T-helper 17 cell (primary cell): ENCODE measurements around the gene SYDE2. TPM values are rescaled to one million over a fixed set of nuclear protein-coding genes. Genes with fewer than 3 reads are reported as not detected.

Experiments
- ATAC-seq: fragments of 150-1000 bp; cut with Tn5 transposase; 2 replicates; pipeline ENCODE4 v1.10.0; 2021; ENCODE audit warnings: mild to moderate bottlenecking, moderate library complexity
- DNase-seq, 3 donors: peaks; one replicate each; pipeline versions ENCODE4 v3.0.0 to v3.0.0-alpha.2; 2020 to 2021
- H3K9me3 ChIP-seq: one replicate; pipeline ENCODE4 v1.7.0; 2013; ENCODE audit warnings: low read length, mild to moderate bottlenecking; ENCODE audit not compliant: control insufficient read depth, poor library complexity, severe bottlenecking
- H3K27ac Mint-ChIP-seq: one replicate; pipeline ENCODE4 v1.8.0; 2022; ENCODE audit warnings: mild to moderate bottlenecking, moderate library complexity, mixed read lengths
- H3K27me3 Mint-ChIP-seq: one replicate; pipeline ENCODE4 v1.8.0; 2022; ENCODE audit warnings: mixed read lengths
- H3K36me3 Mint-ChIP-seq: one replicate; pipeline ENCODE4 v1.8.0; 2022; ENCODE audit warnings: low read depth, mixed read lengths
- H3K4me1 Mint-ChIP-seq: one replicate; pipeline ENCODE4 v1.8.0; 2022; ENCODE audit warnings: mild to moderate bottlenecking, mixed read lengths
- H3K4me3 Mint-ChIP-seq: one replicate; pipeline ENCODE4 v1.8.0; 2022; ENCODE audit warnings: mild to moderate bottlenecking, moderate library complexity, mixed read lengths
- total RNA-seq, 4 donors: library from RNA in 2 of 4; stranded (reverse) in 2 of 4; gene quantifications; one replicate each; pipeline ENCODE4 v1.2.3 and lab custom pipeline; 2022 to 2026

Gene SYDE2
- total RNA-seq, 2 donors from 2014 or later = 2.7 to 2.8 TPM

DNA sequence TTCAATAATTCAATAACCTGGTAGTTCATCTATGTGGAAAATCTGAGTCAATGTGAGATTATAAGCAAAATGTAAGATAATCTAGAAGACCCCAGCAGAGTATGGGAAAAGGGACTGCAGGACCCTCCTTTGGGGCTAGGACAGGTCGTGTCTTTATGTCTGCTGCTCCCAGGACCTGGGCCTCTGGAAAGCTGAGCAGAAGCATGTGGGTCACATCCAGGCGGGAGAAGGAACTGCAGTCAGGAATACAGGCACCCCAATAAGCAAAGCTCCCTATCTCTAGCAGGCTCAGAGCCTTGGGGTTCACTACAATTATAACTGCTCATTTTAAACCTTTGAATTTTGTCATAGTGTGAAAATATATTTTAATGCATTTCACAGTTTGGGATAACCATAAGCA lies 78.6 kb downstream of the SYDE2 start:
- H3K27me3 Mint-ChIP-seq = peaks cover 35% of the 10 kb centered on the region
- ATAC-seq = no peak

DNA sequence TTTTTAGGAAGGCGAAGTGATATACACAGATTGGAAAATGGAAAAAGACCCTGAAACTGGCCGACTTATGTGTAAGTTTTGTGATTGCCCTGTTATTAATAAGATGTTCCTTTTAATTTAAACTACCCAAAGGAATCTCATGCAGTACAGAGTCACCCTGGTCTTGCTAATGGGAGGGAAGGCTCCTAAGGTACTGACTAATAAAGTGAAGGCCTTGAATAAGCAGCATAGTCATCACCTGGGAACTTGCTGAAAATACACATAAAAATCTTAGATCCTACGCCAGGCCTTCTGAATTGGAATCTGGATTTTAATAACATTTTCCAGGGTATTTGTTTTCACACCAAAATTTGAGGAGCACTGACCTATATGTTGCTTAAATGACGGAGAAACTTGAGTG lies 79.1 kb downstream of the SYDE2 start:
- H3K27ac Mint-ChIP-seq = no peak overlapping the region
- no peak overlapping the region for H3K4me3 Mint-ChIP-seq
- peaks cover 9% of the 10 kb centered on the region for H3K36me3 Mint-ChIP-seq
- H3K27me3 Mint-ChIP-seq = peaks cover 32% of the 10 kb centered on the region
- no peaks in the 10 kb centered on the region for H3K4me1 Mint-ChIP-seq
- ATAC-seq (no peak), DNase-seq (no peak)
- H3K9me3 ChIP-seq = no peaks in the 10 kb centered on the region

More for the DNA sequence above, 78.6 kb downstream of the SYDE2 start:
- Mint-ChIP-seq H3K4me3 (no peak overlapping the region), H3K27ac (no peak overlapping the region), H3K36me3 (peaks cover 8% of the 10 kb centered on the region), H3K4me1 (no peaks in the 10 kb centered on the region)
- no peaks in the 10 kb centered on the region for H3K9me3 ChIP-seq
- DNase-seq = no peak

DNA sequence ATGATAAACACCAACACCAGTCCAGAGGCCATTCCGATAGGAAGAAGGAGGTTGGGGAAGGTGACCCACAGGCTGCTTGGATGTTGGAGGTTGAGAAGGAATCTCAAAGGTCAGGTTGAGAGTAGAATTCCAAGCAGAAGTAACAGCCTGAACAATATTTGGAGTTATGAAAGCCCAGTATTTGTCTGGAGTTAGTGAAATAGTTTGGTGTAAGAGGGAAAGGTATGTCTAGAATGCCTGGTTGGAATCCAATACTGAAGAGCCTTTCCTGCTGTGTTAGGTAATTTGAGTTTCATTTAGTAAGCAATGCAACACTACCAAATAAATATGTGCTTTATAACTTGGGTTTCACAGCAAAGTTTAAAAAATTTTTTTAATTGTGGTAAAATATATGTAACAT lies 82.1 kb downstream of the SYDE2 start:
- no peak overlapping the region for H3K27ac Mint-ChIP-seq
- ATAC-seq (no peak), DNase-seq (no peak)
- no peaks in the 10 kb centered on the region for H3K9me3 ChIP-seq
- peaks cover 29% of the 10 kb centered on the region for H3K27me3 Mint-ChIP-seq
- no peaks in the 10 kb centered on the region for H3K4me1 Mint-ChIP-seq
- no peak overlapping the region for H3K4me3 Mint-ChIP-seq
- H3K36me3 Mint-ChIP-seq = peaks cover 8% of the 10 kb centered on the region

DNA sequence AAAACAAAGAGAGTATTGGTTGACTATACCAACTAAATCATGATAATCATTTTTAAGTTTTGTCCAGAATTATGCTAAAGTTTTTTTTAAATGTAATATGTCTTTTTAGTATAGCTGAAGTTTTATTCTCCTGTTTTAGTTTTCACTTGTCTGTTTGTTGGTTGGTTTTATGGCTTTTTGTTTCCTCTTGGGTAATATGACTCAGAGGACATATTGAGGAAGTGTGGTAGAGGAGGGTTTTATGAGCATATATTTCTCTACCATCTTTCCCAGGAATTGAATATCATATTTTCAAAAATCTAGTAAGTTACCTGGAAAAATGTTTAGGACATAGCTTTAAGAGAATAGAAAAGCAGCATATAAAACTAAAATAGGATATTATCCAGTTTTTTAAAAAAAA lies 84.0 kb downstream of the SYDE2 start:
- peaks cover 29% of the 10 kb centered on the region for H3K27me3 Mint-ChIP-seq
- no peaks in the 10 kb centered on the region for H3K4me1 Mint-ChIP-seq
- ATAC-seq (no peak), DNase-seq (no peak)
- H3K9me3 ChIP-seq = no peaks in the 10 kb centered on the region
- H3K4me3 Mint-ChIP-seq = no peak overlapping the region
- H3K27ac Mint-ChIP-seq = no peak overlapping the region
- H3K36me3 Mint-ChIP-seq = peaks cover 8% of the 10 kb centered on the region

DNA sequence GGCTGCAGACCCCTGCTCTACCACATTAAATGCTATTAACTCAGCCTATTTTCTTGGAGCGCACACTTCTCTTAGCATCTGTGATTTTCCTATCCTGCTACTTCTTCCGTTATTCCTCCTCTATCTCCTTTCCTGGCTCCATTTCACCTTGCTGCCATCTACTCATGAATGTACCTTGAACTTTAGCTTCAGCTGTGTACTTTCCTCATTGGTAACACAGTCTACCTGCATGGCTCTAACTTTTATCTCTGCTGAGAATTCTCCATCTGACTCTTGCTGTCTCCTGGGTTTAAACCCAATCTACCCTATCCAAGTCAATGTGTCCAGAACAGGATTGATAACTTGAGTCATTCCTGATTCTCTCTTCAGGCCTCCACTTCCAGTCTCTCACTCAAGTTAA lies 84.9 kb downstream of the SYDE2 start:
- Mint-ChIP-seq H3K4me1 (no peaks in the 10 kb centered on the region), H3K36me3 (peaks cover 6% of the 10 kb centered on the region), H3K27ac (no peak overlapping the region), H3K27me3 (peaks cover 23% of the 10 kb centered on the region), H3K4me3 (no peak overlapping the region)
- ATAC-seq (no peak), DNase-seq (no peak)
- H3K9me3 ChIP-seq = no peaks in the 10 kb centered on the region

DNA sequence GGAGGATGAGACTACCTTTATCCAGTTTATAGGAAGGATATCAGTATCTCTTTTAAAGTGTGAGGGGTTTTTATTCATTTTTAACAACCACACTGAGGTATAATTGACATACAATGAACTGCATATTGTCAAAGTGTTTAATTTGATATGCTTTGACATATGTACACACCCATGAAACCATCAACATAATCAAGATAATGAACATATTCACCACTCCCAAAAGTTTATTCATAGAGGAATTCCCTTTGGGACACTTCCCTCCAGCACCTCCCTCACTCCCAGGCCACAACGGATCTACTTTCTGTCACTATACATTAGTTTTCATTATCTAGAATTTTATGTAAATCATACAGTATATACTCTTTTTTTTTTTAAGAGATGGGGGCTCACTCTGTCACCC lies 89.1 kb downstream of the SYDE2 start:
- DNase-seq = no peak
- no peak for ATAC-seq
- no peaks in the 10 kb centered on the region for H3K27me3 Mint-ChIP-seq
- H3K36me3 Mint-ChIP-seq = no peaks in the 10 kb centered on the region
- H3K4me3 Mint-ChIP-seq = no peak overlapping the region
- H3K9me3 ChIP-seq = no peaks in the 10 kb centered on the region
- H3K27ac Mint-ChIP-seq = no peak overlapping the region
- H3K4me1 Mint-ChIP-seq = no peaks in the 10 kb centered on the region

DNA sequence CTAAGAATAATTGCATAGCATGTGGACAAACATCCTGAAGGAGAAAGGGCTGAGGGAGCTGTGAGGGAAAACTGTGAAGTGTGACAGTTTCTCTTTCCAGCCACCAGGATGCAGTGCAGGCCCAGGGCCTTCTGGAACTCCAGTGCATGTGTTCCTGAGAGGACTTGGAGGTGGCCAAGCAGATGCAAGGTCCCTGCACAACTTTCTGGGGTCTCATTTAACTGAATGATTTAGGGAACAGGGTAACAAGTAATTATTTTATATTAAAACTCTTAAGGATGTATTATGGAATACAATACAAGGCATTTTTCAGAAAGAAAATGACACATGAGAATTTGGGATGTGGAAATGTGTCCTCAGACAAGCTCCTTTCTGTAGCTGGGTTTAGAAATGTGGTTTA lies 91.3 kb downstream of the SYDE2 start:
- peak; percentile 80 for ATAC-seq
- peak in 1 of 3 donors; percentile 14 for DNase-seq
- no peak overlapping the region for H3K27ac Mint-ChIP-seq
- H3K4me3 Mint-ChIP-seq = no peak overlapping the region
- H3K27me3 Mint-ChIP-seq = no peaks in the 10 kb centered on the region
- no peaks in the 10 kb centered on the region for H3K36me3 Mint-ChIP-seq
- H3K4me1 Mint-ChIP-seq = no peaks in the 10 kb centered on the region
- H3K9me3 ChIP-seq = no peaks in the 10 kb centered on the region

Other genes starting within 250 kb of the SYDE2 start
- gene MCOLN2, start 203.9 kb downstream of the SYDE2 start, total RNA-seq = 10 to 100 TPM; 19.3 to 26.7 TPM
- 1 to 10 TPM; 3.2 to 5.1 TPM for gene MCOLN3, start 152.5 kb downstream of the SYDE2 start, total RNA-seq
- gene C1orf52, start 58.6 kb upstream of the SYDE2 start, total RNA-seq = 10 to 100 TPM; 51.5 to 51.7 TPM
- 10 to 100 TPM; 49.8 to 51.9 TPM for gene BCL10, start 75.6 kb upstream of the SYDE2 start, total RNA-seq